ENCODE data around the gene RNASET2. TPM values are rescaled to one million over a fixed set of nuclear protein-coding genes. Genes with fewer than 3 reads are reported as not detected.

The RNASET2 gene
- total and polyA plus RNA-seq, 2 of the 13 experiments (the other 11 are each of a cell fraction or from before 2014, with no cell fraction given) = 44.6 to 597 TPM

DNA sequence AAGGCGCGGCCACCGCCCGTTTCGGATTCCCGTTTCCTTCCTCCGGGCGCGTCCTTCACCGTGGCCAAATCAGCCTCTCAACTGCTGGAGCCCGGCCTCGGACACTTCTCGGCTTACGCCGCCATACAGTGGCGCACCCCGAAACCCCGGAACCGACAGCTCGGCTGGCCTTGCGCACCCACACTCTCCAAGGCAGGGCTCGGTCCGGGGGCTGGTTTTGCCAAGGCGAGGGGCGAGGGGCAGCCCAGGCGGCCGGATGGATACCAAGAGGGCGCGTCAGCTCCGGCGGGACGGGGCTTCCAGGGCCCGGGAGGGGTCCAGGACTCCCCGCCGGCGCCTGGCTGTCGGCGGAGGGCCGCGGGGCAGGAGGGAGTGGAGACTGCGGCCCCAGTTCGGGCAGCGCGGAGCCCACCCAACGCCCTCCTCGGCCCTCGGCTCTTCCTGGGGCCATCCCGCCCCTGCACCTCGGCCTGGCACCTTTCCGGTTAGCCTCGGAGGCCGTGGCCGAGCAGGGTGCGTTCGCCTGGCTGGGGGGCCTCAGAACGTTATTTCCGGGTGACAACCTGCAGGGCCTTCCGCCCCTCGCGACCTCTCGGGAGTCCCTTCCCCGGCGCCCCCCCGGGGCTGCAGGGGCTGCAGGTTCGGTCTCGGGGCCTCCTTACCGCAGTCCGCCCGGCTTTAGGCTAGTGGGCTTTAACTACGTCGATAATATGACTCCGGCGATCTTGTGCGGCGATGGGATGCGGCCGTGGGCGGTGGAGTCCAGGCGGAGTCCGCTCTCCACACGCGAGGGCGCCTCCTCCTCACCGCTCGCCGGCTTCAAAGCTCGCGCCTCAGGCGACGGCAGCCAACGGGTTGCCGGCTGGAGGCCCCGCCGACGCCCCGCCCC lies 42.1 kb upstream of the RNASET2 start (continued):
- TF ChIP-seq, protein P1, sequence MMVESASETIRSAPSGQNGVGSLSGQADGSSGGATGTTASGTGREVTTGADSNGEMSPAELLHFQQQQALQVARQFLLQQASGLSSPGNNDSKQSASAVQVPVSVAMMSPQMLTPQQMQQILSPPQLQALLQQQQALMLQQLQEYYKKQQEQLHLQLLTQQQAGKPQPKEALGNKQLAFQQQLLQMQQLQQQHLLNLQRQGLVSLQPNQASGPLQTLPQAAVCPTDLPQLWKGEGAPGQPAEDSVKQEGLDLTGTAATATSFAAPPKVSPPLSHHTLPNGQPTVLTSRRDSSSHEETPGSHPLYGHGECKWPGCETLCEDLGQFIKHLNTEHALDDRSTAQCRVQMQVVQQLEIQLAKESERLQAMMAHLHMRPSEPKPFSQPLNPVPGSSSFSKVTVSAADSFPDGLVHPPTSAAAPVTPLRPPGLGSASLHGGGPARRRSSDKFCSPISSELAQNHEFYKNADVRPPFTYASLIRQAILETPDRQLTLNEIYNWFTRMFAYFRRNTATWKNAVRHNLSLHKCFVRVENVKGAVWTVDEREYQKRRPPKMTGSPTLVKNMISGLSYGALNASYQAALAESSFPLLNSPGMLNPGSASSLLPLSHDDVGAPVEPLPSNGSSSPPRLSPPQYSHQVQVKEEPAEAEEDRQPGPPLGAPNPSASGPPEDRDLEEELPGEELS (CRISPR knock-in tag; IDR thresholded peaks at IDR 0.05) = peak; percentile 7; the same call in 1 of the 2 replicates
- TF ChIP-seq SYNCRIP (IDR thresholded peaks at IDR 0.05; ENCODE audit: insufficient read depth, low read depth, low read length) (no peak), HDAC1 (CRISPR knock-in tag; IDR thresholded peaks at IDR 0.05) (peak; percentile 99), RFX5 (IDR thresholded peaks at IDR 0.05; ENCODE audit: low read depth, low read length) (0 out of 2 replicates have a peak, but pooled peaks have one; percentile 4), TBP (CRISPR knock-in tag; IDR thresholded peaks at IDR 0.05) (0 out of 2 replicates have a peak, but pooled peaks have one; percentile 45), ESRRA (CRISPR knock-in tag; IDR thresholded peaks at IDR 0.05; ENCODE audit: low read depth) (no peak), XRCC5 (optimal IDR thresholded peaks at IDR 0.05; ENCODE audit: low read length) (no peak), ZNF143 (CRISPR knock-in tag; IDR thresholded peaks at IDR 0.05) (no peak), MED13 (CRISPR knock-in tag; IDR thresholded peaks at IDR 0.05) (peak; percentile 14; the same call in 1 of the 2 replicates), ZNF530 (CRISPR knock-in tag; IDR thresholded peaks at IDR 0.05; ENCODE audit: low read depth) (0 out of 2 replicates have a peak, but pooled peaks have one; percentile 70), PRDM10 (CRISPR knock-in tag; IDR thresholded peaks at IDR 0.05; ENCODE audit: low read depth) (no peak), SAFB2 (CRISPR knock-in tag; IDR thresholded peaks at IDR 0.05; ENCODE audit: borderline replicate concordance, low read depth) (no peak), U2AF1 (optimal IDR thresholded peaks at IDR 0.05; ENCODE audit: low read depth, low read length) (peak; percentile 2), ELF4 (CRISPR knock-in tag; IDR thresholded peaks at IDR 0.05; ENCODE audit: borderline replicate concordance) (no peak), MYPOP (CRISPR knock-in tag; IDR thresholded peaks at IDR 0.05) (no peak), BRD4 (CRISPR knock-in tag; IDR thresholded peaks at IDR 0.05) (no peak; the same call in 1 of the 2 replicates), NFYC (CRISPR knock-in tag; IDR thresholded peaks at IDR 0.05) (peak; percentile 74)
- TF ChIP-seq, protein P2, sequence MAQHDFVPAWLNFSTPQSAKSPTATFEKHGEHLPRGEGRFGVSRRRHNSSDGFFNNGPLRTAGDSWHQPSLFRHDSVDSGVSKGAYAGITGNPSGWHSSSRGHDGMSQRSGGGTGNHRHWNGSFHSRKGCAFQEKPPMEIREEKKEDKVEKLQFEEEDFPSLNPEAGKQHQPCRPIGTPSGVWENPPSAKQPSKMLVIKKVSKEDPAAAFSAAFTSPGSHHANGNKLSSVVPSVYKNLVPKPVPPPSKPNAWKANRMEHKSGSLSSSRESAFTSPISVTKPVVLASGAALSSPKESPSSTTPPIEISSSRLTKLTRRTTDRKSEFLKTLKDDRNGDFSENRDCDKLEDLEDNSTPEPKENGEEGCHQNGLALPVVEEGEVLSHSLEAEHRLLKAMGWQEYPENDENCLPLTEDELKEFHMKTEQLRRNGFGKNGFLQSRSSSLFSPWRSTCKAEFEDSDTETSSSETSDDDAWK (CRISPR knock-in tag; IDR thresholded peaks at IDR 0.05) = no peak
- TF ChIP-seq, protein P3, sequence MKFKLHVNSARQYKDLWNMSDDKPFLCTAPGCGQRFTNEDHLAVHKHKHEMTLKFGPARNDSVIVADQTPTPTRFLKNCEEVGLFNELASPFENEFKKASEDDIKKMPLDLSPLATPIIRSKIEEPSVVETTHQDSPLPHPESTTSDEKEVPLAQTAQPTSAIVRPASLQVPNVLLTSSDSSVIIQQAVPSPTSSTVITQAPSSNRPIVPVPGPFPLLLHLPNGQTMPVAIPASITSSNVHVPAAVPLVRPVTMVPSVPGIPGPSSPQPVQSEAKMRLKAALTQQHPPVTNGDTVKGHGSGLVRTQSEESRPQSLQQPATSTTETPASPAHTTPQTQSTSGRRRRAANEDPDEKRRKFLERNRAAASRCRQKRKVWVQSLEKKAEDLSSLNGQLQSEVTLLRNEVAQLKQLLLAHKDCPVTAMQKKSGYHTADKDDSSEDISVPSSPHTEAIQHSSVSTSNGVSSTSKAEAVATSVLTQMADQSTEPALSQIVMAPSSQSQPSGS (CRISPR knock-in tag; IDR thresholded peaks at IDR 0.05) = 0 out of 2 replicates have a peak, but pooled peaks have one; percentile 1

Measured in HepG2 (cell line).